A549 (cell line): ENCODE results near the gene TAF13. TPM values are rescaled to one million over a fixed set of nuclear protein-coding genes. Genes with fewer than 3 reads are reported as not detected.
A peak's percentile ranks its signal among the peaks of the same experiment; 100 is the strongest.

ENCODE experiments used
- ATAC-seq, 2 experiments: fragments of 200-7000 bp in 1 of 2; fragments of >200 bp in 1 of 2; cut with Nextera tagmentation in 1 of 2; cut with Tn5 transposase in 1 of 2; 3 replicates each; pipeline versions ENCODE4 v1.8.0 to v1.9.1; 2018 to 2020; ENCODE audit warnings: mild to moderate bottlenecking in 1 of 2, moderate library complexity in 1 of 2
- CTCF ChIA-PET: fragments of 300-600 bp; sonication (Branson Sonifier 250); formaldehyde crosslinking; extraction: SDS; loops from one replicate; lab custom pipeline; 2021; ENCODE audit warnings: antibody characterized with exemption, inconsistent platforms; lab: Yijun Ruan, JAX
- POLR2A ChIA-PET: fragments of 350-600 bp; formaldehyde crosslinking; extraction: SDS; loops from one replicate; lab custom pipeline; 2021; ENCODE audit warnings: antibody characterized with exemption, inconsistent platforms; lab: Yijun Ruan, JAX
- DNase-seq, 2 experiments: peaks; one replicate each; pipeline versions ENCODE4 v3.0.0 to v3.0.0-alpha.2; 2011 to 2016; ENCODE audit warnings: low read depth in 1 of 2, low spot score in 1 of 2
- FAIRE-seq: peaks from 2 replicates; lab custom pipeline; 2011; peaks lifted over from hg19 to GRCh38; lab: Jason Lieb, UNC
- H3K27ac ChIP-seq, 2 experiments: fragments of >200 bp; sonication (Bioruptor Twin); formaldehyde crosslinking; 3 replicates each; pipeline ENCODE4 v1.5.1; 2016 to 2017
- H3K4me1 ChIP-seq: fragments of >200 bp; sonication (Bioruptor Twin); formaldehyde crosslinking; 3 replicates; pipeline ENCODE4 v1.6.1; 2016
- H3K4me2 ChIP-seq: fragments of >200 bp; sonication (Bioruptor Twin); formaldehyde crosslinking; 3 replicates; pipeline ENCODE4 v1.6.1; 2016
- H3K4me3 ChIP-seq: fragments of >200 bp; sonication (Bioruptor Twin); formaldehyde crosslinking; 3 replicates; pipeline ENCODE4 v1.5.1; 2016
- H3K9me3 ChIP-seq: fragments of >200 bp; sonication (Bioruptor Twin); formaldehyde crosslinking; 3 replicates; pipeline ENCODE4 v1.6.1; 2016
- BHLHE40 ChIP-seq: IDR thresholded peaks from 2 replicates; pipeline ENCODE4 v1.6.1; 2012; ENCODE audit warnings: low read depth, low read length, inconsistent platforms
- ESRRA ChIP-seq: fragments of 150-350 bp; IDR thresholded peaks from 2 replicates; pipeline ENCODE4 v1.6.1; 2014; ENCODE audit warnings: mild to moderate bottlenecking, low read length, borderline replicate concordance
- HEYL ChIP-seq: fragments of 250-450 bp; sonication (Bioruptor Pico); IDR thresholded peaks from 2 replicates; pipeline ENCODE4 v1.8.0; 2021; ENCODE audit warnings: mild to moderate bottlenecking, moderate library complexity
- RAD21 ChIP-seq, 2 experiments: fragments of >200 bp in 1 of 2; sonication (Bioruptor Twin) in 1 of 2; formaldehyde crosslinking in 1 of 2; IDR thresholded peaks in 1 of 2; conservative IDR thresholded peaks in 1 of 2; 2 replicates in 1 of 2; 3 replicates in 1 of 2; pipeline ENCODE4 v1.6.1; 2012 to 2018; ENCODE audit warnings: inconsistent platforms in 1 of 2
- SMC3 ChIP-seq: fragments of >200 bp; sonication (Bioruptor Twin); formaldehyde crosslinking; IDR thresholded peaks from 3 replicates; pipeline ENCODE4 v1.6.1; 2018; ENCODE audit warnings: inconsistent platforms
- SREBF2 ChIP-seq: fragments of 450-650 bp; IDR thresholded peaks from 2 replicates; pipeline ENCODE4 v1.6.1; 2014; ENCODE audit warnings: mild to moderate bottlenecking, moderate library complexity
- TP53 ChIP-seq: fragments of 250-450 bp; sonication (Bioruptor Pico); IDR thresholded peaks from 2 replicates; pipeline ENCODE4 v1.5.0; 2021; ENCODE audit warnings: mild to moderate bottlenecking, moderate library complexity
- ZNF302 ChIP-seq: fragments of 250-450 bp; sonication (Bioruptor Pico); IDR thresholded peaks from 2 replicates; pipeline ENCODE4 v1.9.0; 2021; ENCODE audit warnings: inconsistent platforms, mild to moderate bottlenecking, moderate library complexity
- WGBS: methylation state at CpG from one replicate; pipeline ENCODE4 v1.1.6; 2017; ENCODE audit errors: missing lambda C conversion rate; 5-methylcytosine and 5-hydroxymethylcytosine counted together
- polyA plus RNA-seq, 4 experiments: library from polyadenylated mRNA; depleted of rRNA in 3 of 4; stranded (reverse); fragments of >200 nt; fragmentation: RNase III in 1 of 4; extraction: RNeasy Plus Mini Kit Qiagen cat#74134 plus additional on column Dnase treatment in 1 of 4; gene quantifications; 2 replicates in 3 of 4; 3 replicates in 1 of 4; pipeline ENCODE4 v1.2.3, GENCODE V29; 2011 to 2017
- TF ChIP-seq, protein P1 (sequence below): fragments of >200 bp; sonication (Bioruptor Twin); formaldehyde crosslinking; IDR thresholded peaks from 3 replicates; pipeline ENCODE4 v1.5.1; 2016
- TF ChIP-seq, protein P2 (sequence below): fragments of >200 bp; sonication (Bioruptor Twin); formaldehyde crosslinking; IDR thresholded peaks from 3 replicates; pipeline ENCODE4 v1.6.1; 2016
- TF ChIP-seq, protein P3 (sequence below): IDR thresholded peaks from 2 replicates; pipeline ENCODE4 v1.6.1; 2012

TAF13 gene
- polyA plus RNA-seq, 2 of the 4 experiments (the other 2 are of a cell fraction) = 46.7 to 50.5 TPM

DNA sequence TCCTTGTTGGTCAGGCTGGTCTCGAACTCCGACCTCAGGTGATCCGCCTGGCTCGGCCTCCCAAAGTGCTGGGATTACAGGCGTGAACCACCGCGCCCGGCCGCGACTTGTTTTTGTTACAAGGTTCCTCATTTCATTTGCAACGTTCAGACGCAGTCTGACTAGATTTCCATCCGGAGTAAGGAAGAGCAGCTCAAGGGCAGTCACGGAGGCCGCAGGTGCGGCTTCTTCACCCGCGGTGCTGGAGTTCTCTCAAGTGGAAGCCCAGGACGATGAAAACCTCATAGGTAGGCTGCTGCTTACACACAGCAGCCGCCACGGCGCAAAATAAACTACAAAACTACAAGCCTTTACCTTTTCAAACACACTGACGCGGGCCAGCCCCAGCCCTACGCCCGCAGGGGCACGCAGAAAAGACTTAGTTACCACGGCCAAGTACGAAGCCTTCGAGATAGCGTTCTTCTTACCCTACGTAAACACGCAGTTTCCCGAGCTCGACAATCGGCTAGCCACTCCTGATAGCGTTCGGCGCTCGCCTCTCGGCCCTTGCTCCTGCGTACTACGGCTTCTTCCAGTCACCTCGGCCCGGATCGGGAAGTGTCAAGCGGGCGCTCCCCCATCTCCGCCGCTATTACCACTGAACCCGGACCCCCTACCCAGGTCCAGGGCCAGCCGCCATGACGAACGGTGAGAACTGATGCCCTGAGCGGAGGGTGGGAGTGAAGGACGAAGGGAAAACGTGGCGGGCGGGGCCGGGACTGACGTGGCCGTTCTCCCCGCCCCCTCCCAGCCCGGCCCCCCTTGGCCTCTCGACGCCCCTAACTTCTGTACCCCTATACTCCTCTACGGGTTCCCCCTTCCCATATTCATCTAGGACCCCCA lies 14.6 kb upstream of the TAF13 start, which contains the start of gene TMEM167B (continued):
- TF ChIP-seq, protein P1, sequence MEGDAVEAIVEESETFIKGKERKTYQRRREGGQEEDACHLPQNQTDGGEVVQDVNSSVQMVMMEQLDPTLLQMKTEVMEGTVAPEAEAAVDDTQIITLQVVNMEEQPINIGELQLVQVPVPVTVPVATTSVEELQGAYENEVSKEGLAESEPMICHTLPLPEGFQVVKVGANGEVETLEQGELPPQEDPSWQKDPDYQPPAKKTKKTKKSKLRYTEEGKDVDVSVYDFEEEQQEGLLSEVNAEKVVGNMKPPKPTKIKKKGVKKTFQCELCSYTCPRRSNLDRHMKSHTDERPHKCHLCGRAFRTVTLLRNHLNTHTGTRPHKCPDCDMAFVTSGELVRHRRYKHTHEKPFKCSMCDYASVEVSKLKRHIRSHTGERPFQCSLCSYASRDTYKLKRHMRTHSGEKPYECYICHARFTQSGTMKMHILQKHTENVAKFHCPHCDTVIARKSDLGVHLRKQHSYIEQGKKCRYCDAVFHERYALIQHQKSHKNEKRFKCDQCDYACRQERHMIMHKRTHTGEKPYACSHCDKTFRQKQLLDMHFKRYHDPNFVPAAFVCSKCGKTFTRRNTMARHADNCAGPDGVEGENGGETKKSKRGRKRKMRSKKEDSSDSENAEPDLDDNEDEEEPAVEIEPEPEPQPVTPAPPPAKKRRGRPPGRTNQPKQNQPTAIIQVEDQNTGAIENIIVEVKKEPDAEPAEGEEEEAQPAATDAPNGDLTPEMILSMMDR = no peak
- TF ChIP-seq TP53 (CRISPR knock-in tag) (peak; percentile 74; the same call in 1 of the 2 replicates), BHLHE40 (no peak), SREBF2 (no peak), ESRRA (no peak)
- TF ChIP-seq, protein P2, sequence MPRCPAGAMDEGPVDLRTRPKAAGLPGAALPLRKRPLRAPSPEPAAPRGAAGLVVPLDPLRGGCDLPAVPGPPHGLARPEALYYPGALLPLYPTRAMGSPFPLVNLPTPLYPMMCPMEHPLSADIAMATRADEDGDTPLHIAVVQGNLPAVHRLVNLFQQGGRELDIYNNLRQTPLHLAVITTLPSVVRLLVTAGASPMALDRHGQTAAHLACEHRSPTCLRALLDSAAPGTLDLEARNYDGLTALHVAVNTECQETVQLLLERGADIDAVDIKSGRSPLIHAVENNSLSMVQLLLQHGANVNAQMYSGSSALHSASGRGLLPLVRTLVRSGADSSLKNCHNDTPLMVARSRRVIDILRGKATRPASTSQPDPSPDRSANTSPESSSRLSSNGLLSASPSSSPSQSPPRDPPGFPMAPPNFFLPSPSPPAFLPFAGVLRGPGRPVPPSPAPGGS = no peak
- TF ChIP-seq, all 56 proteins: peak for 6

DNA sequence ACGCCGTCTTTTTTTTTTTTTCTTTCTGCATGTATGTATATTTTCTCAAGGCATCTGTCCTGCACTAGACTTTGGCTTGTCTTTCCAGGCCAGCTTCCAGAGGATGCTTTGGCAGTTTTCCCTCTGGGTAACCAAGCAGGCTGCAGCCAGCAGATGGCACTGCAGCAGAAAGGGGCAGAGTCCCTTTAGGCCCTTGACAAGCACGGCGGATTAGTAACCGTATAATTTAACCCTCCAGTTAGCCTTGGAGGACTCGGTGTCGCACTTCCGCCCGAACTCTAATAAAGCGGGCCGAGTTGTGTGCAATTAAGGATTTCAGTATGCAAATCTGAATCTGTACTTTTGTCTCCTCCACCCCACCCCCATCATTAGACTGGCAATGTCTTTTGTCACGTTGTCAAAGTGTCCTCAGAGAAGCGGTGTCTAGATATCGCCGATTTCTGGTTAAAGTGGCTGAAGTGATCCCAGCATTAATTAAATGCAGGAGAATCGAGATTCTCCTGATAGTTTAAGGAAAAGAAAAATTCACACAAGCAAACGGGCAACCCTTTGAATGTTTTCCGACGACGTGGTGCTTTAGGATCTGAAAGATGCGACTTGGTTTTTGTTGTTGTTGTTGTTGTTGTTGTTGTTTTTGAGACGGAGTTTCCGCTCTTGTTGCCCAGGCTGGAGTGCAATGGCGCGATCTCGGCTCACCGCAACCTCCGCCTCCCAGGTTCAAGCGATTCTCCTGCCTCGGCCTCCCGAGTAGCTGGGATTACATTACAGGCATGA lies 13.6 kb upstream of the TAF13 start:
- 25% methylated on average over 31 of the region's 31 CpGs for WGBS
- Histone ChIP-seq H3K4me1 (peaks cover 12% of the 10 kb centered on the region), H3K4me2 (peak overlapping the region; percentile 96), H3K4me3 (peak overlapping the region; percentile 78), H3K9me3 (no peaks in the 10 kb centered on the region), H3K27ac (peak overlapping the region; percentile 95)
- FAIRE-seq (no peak), DNase-seq (peak; percentile 70 to 85), ATAC-seq (peak; percentile 71 to 76)
- ChIA-PET CTCF (interaction anchor here (0.5 to 2.8 kb wide), 18 partner anchors 8 to 577 kb away, joined by 3 to 20 read pairs (median 4); partner anchors contain the start of genes CLCC1 and TAF13), POLR2A (interaction anchor here (1.2 to 3.0 kb wide), 3 partner anchors 11 to 14 kb away, joined by 5 to 51 read pairs (median 10); partner anchors contain the start of gene TAF13)
- TF ChIP-seq, protein P3, sequence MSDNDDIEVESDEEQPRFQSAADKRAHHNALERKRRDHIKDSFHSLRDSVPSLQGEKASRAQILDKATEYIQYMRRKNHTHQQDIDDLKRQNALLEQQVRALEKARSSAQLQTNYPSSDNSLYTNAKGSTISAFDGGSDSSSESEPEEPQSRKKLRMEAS = 0 out of 2 replicates have a peak, but pooled peaks have one; percentile 16
- TF ChIP-seq RAD21 (conservative IDR thresholded peaks at IDR 0.05 in 1 of 2, IDR thresholded peaks at IDR 0.05 in 1 of 2) (peak; percentile 47 to 51), HEYL (no peak), ZNF302 (CRISPR knock-in tag) (no peak), SMC3 (peak; percentile 61)
- TF ChIP-seq, protein P1 = peak; percentile 66
